DMS53 (cell line): Measurements from ENCODE around the gene MYO18B.

Experiments used
- DNase-seq: peaks from one replicate; lab custom pipeline; 2025; lab: John Stamatoyannopoulos, UW

Gene MYO18B

DNA sequence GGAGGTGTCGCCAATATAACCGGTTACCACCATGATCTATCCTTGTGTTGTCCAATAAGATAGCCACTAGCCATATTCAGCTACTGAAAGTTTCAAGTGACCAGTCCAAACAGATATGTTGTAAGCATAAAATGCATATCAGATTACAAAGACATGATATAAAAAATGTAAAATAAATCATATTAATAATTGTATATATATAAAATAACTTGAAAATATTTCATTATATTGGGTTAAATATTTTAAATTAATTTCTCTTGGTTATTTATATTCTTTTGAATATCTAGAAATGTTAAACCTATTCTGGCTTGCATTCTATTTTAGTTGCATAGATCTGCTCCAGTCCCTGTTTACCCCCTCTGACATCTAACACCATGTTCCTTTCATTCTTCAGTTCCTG is 305.5 kb downstream of the MYO18B start:
- no peak for DNase-seq

DNA sequence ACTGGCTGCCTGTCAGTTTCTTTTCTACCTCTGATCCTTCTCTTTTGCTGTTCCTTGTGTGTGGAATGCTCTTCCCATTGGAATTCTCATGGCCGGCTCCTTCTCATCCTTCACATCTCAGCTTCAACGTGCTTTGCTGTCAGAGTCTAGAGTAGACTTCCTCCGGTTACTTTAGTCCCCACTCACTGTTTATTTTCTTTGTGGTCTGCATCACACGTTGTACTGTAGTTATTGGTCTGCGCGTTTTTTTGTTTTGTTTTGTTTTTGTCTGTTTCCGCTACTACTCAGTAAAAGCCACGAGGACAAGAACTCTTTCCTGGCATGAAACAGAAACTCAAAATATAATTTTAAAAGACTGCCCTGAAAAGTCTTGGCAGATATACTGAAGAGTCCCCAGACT is 305.9 kb downstream of the MYO18B start:
- no peak for DNase-seq

DNA sequence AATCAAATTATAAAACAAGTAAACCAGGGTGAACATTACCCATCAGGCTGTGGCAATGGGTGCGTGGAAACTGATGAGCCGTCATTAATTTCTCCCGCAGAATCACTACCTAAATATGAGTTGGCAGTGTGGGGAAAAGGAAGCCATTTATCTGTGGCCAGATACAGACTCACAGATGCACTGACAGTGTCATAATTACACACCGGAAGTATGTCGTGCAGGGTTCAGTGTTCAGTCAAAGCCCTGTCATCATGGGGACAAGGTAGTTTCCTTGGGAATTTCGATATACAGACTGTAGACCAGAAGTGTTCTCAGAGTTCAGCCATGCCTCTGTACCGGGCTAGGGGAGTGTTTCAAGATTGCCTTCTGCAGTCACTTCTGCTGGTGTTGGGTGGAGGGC is 308.1 kb downstream of the MYO18B start:
- no peak for DNase-seq

DNA sequence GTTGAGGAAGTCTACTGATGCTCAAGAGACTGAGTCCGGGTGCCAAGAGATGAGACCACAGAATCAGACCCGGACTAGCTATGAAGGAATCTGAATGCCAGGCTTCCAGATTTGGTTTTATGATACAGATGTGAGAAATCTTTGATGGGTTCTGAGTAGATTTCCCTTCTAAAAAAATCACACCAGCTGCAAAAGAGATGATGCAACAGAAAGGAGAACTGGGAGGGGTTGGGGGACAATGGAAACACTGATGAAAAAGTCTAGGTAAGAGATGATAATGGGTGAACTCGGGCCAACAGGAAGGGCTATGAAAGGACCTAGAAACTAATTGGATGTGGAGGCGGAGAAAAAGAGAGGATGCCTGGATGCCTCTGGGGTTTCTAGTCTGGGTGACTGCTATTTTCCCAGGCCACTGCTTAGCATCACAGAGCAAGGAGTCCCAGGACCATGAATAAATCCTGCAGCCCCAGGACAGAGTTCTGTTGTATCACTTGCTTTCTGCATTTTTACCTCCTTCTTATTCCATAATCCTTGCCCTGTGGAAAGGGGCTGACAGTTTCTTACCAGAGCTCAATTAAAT is 311.8 kb downstream of the MYO18B start:
- DNase-seq = no peak

DNA sequence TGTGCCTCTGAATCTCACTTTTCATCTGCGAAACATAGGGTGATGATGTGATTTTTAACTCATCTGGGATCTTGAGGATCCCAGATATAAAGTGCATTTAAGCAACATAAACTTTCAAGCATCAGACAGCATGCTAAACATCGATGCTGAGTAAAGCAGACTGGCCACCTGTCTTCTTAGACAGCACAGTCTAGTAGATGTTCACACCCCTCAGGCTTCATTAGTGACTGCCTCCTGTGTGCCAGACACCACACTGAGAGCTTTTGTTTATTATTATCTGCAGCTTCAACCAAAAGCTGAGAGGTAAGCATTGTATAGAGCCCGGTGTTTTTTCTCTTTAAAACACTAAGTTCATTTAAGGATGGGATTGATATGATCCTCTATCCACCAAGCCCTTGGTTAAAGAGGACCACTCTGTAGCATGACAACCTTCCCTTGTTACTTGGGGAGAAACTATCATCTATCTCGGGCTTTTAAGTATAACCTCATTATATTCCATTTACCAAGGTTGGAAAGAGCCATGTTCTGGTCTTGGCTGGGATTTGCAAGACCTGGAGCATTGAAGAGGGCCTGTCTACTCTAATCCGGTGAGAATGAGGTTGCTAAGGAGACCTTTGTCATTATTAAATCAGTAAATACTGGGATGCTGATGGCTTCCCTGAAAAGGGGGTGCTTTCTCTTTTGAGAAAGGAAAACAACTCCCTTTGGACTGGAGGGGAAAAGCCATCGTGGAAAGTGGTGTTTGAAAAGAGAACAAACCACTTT is 313.0 kb downstream of the MYO18B start:
- no peak for DNase-seq

DNA sequence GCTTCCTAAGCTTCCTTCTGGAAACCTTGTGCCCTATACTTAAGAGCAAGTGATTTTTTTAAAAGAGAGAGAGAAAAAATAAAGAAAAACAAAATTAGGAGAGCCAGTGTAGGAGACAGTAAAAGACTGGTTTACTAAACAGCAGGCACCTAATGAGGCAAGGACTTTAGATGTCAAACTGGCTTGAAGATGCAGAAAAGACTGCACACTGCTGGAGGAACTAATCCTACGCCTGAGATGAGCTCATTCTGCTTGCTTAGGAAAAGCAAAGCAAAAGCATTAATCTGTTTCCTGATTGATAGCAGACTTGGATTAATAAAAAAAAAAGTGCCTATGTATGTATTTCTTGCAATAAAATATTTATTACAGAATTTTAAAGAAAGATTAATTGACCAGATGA is 313.7 kb downstream of the MYO18B start:
- DNase-seq = no peak

DNA sequence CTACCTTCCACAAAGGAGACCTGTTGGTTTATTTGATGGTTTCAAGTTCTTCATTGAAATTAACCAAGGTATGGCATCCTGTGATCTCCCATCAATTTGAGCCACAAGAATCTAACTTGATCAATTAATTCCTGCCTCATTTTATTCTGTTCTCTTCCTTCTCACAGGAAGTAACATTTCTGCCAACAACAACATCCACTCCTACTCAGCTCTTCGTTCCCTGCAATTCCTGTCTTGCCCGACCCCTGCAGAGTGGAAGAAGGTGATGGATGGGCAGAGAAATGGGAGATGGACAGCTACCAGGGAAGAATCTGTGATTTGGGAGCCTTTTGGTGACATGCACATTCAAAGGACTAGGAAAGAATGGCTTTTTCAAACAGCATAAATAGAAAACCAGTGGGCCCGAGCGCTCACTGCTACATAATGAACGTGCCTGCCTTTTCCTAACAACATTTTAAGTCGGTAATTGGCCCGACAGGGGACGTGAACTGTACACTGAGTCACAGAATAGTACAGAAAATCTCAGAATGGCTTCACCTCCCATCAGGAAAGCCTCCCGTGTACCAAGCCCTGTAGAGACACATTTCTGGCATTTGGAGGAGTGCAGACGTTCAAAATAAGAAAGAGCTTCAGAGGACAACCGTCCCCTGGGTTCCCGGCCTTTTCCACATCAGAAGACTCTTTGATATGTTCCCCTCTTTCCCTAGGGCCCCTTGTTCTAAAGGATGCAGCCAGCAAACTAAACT is 314.6 kb downstream of the MYO18B start:
- DNase-seq = no peak

DNA sequence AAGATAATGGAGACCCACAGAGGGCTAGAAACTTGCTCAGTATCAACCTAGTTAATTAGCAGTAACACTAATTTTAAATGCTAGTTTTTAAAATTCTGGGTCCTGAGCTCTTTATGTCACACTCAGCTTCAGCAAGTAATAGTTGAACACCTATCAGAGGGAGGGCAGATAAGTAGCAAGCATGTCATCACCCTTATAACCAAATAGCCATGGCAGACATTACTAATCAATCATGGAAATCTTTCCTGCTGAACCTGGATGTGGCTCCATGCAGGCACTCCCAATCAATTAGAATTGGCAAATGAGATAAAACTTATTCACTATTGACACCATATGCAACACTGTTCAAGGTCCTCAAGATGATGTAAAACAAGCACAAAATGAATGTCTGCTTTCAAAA is 315.7 kb downstream of the MYO18B start:
- DNase-seq = no peak

DNA sequence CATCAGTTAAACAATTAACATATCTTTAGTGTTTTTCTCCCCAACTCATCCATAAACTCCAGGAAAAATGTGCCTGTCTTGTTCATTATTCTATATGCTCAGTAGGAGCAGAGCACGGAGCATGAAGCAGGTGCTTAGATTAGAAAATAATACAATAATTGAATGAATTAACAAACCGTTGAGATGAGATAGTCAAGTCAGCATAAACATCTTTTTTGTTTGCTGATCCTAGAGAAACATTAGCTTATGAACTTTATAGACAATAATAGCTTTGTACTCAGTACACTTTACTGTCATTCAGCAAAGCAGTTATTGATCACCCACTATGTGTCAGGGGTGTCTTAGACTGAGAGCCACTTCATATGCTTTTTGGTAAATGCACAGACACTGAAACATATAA is 322.1 kb downstream of the MYO18B start:
- DNase-seq = no peak

DNA sequence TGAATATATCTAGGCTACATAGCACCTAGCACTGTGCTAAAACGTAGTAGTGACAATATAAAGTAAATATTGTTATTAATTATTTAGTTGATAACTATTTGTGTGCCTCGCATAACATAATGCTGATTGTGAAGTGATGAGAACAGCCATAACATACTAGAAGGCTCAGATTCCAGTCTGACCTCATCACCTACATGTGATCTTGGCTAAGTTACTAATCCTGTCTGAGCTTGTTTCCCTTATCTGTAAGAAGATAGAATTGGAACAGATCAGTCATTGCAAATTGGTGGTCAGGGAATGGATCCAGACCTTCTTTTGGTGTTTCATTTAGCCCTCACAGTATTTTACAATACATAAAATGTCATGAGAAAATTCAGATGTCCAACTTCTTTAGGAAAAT is 323.9 kb downstream of the MYO18B start:
- DNase-seq = no peak

DNA sequence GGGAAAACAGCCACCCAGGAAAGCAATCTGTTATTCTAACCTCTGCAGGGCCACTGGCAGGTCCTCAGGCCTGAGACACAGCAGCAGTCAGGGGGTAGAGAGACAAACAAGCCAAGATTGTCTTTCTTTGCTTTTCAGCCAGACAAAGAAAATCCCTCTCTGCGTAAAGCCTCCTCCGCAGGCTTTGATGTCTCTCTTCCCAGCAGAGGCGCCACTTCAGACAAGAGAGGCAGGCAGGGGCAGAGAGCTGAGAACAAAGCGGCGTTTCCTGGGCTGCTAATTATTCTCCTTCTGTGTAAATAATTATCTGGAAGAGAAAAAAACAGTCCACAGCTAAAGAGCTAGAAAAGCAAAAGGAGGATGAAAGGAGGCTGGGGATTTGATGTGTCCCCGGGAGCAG is 324.5 kb downstream of the MYO18B start:
- DNase-seq = no peak

DNA sequence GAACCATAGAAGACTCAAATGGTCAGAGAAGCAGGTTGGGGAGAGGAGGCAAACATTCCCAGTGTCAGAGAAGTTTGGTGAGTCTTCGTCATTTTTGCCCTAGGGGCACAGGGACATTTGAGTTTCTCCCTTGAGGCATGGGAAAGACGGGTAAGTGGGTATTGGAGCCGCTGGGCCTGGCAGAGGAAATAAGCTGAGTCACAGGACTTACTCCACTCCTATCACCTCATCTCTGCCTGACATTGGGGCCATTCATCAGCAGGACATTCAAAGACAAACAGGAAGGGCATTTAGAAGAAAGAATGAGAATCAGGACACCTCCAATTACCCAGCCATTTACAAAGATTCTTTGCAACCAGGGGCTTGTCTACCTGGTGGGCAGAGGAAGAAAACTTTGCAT is 326.6 kb downstream of the MYO18B start:
- no peak for DNase-seq

DNA sequence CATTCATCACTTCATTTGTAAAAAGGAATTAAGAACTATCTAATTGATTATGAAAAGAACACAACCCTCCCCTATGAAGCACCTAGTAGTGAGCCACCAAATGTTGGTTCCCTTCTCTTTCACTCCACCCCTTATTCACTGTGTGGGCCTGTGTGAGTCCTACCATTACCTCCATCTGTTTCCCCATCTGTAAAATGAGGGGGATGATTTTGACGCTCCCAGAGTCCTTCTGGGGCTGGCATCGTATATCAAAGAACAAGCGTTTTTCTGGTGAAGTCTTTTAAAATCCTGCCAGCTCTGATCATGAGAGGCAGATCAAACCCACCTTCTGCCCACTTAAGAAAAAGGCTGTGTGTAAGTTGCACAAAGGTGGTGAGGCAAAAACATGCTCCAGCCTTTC is 330.6 kb downstream of the MYO18B start:
- DNase-seq = no peak

DNA sequence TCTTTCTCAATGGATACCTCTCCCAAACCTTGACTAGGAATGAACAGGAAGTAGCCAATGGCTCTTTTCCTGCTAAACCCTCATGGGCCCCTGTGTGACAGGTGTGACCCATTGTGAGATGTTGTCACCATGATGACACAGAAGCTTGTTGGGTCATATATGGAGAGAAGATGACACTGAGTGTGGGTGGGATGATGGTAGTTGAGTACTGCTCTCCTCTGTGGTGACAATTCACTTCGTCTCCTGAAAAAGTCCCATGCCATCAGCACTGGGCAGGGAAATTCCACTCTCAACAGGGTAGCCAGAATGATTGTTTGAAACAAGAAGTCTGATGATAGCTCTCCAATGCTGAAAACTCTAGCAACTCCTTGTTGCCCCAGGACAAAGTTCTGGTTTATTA is 333.3 kb downstream of the MYO18B start:
- DNase-seq = no peak

DNA sequence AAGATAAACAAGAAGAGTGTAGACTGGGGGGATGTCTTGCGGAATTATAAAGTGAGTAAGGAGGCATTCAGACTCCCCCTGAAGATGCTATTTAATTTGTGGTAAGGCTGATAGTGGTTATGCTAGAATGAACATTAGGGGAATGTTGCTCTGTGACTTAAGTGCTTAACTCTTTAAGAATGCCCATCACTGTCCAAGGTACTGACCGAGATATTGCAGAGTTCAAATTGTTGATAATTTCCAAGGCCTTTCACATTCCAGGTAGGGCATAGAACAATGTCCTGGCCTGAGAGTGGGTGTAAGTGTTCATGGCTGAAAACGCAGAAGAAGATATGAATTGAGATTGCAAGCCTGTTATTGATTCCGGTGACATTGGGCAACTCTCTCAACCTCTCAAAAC is 337.0 kb downstream of the MYO18B start:
- DNase-seq = no peak
